PC-3 (cell line): ENCODE results near the gene TPD52L1. TPM values are rescaled to one million over a fixed set of nuclear protein-coding genes. Genes with fewer than 3 reads are reported as not detected.
A peak's percentile ranks its signal among the peaks of the same experiment; 100 is the strongest.

Experiments
- ATAC-seq: fragments of 200-7000 bp; cut with Tn5 transposase; 2 replicates; pipeline ENCODE4 v1.9.1; 2020; ENCODE audit warnings: mild to moderate bottlenecking, moderate library complexity
- BruUV-seq: library from RNA; stranded (reverse); fragments of 400-500 nt; replicated peaks from 2 replicates; lab custom pipeline; 2021; lab: Mats Ljungman, UMichigan
- CTCF ChIA-PET: fragments of 300-600 bp; sonication (Branson Sonifier 250); formaldehyde crosslinking; loops from one replicate; lab custom pipeline; 2022; ENCODE audit warnings: antibody characterized with exemption; lab: Charles Lee
- POLR2A ChIA-PET: fragments of 300-600 bp; sonication (Branson Sonifier 250); formaldehyde crosslinking; loops from one replicate; lab custom pipeline; 2022; ENCODE audit warnings: antibody characterized with exemption; ENCODE audit not compliant: unreplicated experiment; lab: Charles Lee
- DNase-seq: peaks from one replicate; pipeline ENCODE4 v3.0.0-alpha.2; 2015
- H2AFZ ChIP-seq: fragments of 300-600 bp; sonication (generic); 2 replicates; pipeline ENCODE4 v1.6.0; 2016; ENCODE audit warnings: antibody characterized with exemption, low read length
- H3F3A ChIP-seq: fragments of 300-600 bp; sonication (generic); one replicate; pipeline ENCODE4 v1.6.0; 2017; ENCODE audit warnings: antibody characterized with exemption, low read length, control low read depth, mild to moderate bottlenecking; ENCODE audit not compliant: unreplicated experiment
- H3K27ac ChIP-seq: fragments of 300-600 bp; sonication (generic); 2 replicates; pipeline ENCODE4 v1.5.1; 2016; ENCODE audit warnings: mild to moderate bottlenecking, low read length
- H3K27me3 ChIP-seq: fragments of 300-600 bp; sonication (generic); 2 replicates; pipeline ENCODE4 v1.6.1; 2016; ENCODE audit warnings: low read length, mixed read lengths
- H3K36me3 ChIP-seq: fragments of 300-600 bp; sonication (generic); 2 replicates; pipeline ENCODE4 v1.6.1; 2016; ENCODE audit warnings: low read depth, mixed run types, low read length, mixed read lengths
- H3K4me1 ChIP-seq: fragments of 300-600 bp; sonication (generic); 2 replicates; pipeline ENCODE4 v1.5.1; 2016; ENCODE audit warnings: low read length; ENCODE audit not compliant: insufficient read depth
- H3K4me2 ChIP-seq: fragments of 300-600 bp; sonication (generic); 2 replicates; pipeline ENCODE4 v1.6.0; 2016; ENCODE audit warnings: low read length
- H3K4me3 ChIP-seq: fragments of 300-600 bp; sonication (generic); 2 replicates; pipeline ENCODE4 v1.5.1; 2016; ENCODE audit warnings: mild to moderate bottlenecking, low read length, mixed read lengths
- H3K79me2 ChIP-seq: fragments of 300-600 bp; sonication (generic); 2 replicates; pipeline ENCODE4 v1.6.1; 2017; ENCODE audit warnings: low read length, mixed read lengths
- H3K9ac ChIP-seq: fragments of 300-600 bp; sonication (generic); 2 replicates; pipeline ENCODE4 v1.6.0; 2016; ENCODE audit warnings: mild to moderate bottlenecking, low read length
- H3K9me2 ChIP-seq: fragments of 300-600 bp; sonication (generic); replicated peaks from 2 replicates; pipeline ENCODE4 v1.6.1; 2016; ENCODE audit warnings: mixed run types, low read length, mixed read lengths
- H3K9me3 ChIP-seq: fragments of 300-600 bp; sonication (generic); 2 replicates; pipeline ENCODE4 v1.6.1; 2016; ENCODE audit warnings: low read length, mixed read lengths
- H4K20me1 ChIP-seq: fragments of 300-600 bp; sonication (generic); 2 replicates; pipeline ENCODE4 v1.6.1; 2016; ENCODE audit warnings: low read length, mixed read lengths
- EZH2 ChIP-seq: fragments of 300-600 bp; sonication (generic); IDR thresholded peaks from one replicate; pipeline ENCODE4 v1.6.1; 2017; ENCODE audit warnings: antibody characterized with exemption, mild to moderate bottlenecking, low read length; ENCODE audit not compliant: unreplicated experiment
- EZH2phosphoT487 ChIP-seq: fragments of 300-600 bp; sonication (generic); IDR thresholded peaks from 2 replicates; pipeline ENCODE4 v1.6.1; 2018; ENCODE audit warnings: mild to moderate bottlenecking, antibody characterized with exemption, low read length, borderline replicate concordance
- intact Hi-C: fragments of 100-400 bp; cut with micrococcal nuclease; formaldehyde crosslinking; loops from 2 replicates; pipeline ENCODE4 v1.9.0; 2023
- total RNA-seq: library from RNA; depleted of rRNA; stranded (reverse); fragments of >200 nt; gene quantifications from 2 replicates; pipeline ENCODE4 v1.2.3, GENCODE V29; 2014
- TF ChIP-seq, protein P1 (sequence below): fragments of 300-600 bp; sonication (generic); conservative IDR thresholded peaks from 2 replicates; pipeline ENCODE4 v1.5.1; 2017; ENCODE audit warnings: antibody characterized with exemption, low read depth, mild to moderate bottlenecking, low read length

Gene TPD52L1
- total RNA-seq, 1 experiment from 2014 or later = 39.4 TPM

DNA sequence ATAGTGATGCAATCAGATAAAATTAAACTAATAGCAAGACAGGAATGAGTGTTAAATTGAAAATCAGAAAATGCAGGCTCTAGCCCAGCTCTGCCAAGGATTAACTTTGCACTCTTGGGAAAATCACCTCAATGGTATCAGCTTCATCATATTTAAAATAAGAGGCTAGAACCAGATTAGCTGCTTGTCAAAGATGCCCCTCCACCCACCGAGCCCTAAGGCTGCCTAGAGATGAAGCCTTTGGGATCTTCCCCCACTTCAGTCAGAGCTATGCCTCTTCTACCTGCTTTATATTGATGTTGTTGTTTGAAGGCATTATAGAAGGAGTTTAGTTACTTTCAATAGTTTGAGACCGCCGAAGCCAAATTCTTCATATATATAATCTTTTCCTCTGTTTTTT is 100.7 kb downstream of the TPD52L1 start:
- BruUV-seq = no TSS peak
- Histone ChIP-seq H3K4me3 (no peak overlapping the region), H3K4me2 (no peak overlapping the region), H3K27me3 (no peaks in the 10 kb centered on the region), H3K4me1 (peaks cover 19% of the 10 kb centered on the region), H3K36me3 (no peaks in the 10 kb centered on the region), H3K9me2 (no peaks in the 10 kb centered on the region), H3K9ac (no peak overlapping the region), H4K20me1 (no peaks in the 10 kb centered on the region), H3K27ac (no peak overlapping the region), H3K9me3 (no peaks in the 10 kb centered on the region), H2AFZ (no peak overlapping the region), H3K79me2 (no peaks in the 10 kb centered on the region), H3F3A (no peaks in the 10 kb centered on the region)
- POLR2A ChIA-PET = no interaction called here
- DNase-seq = no peak
- CTCF ChIA-PET = no interaction called here
- intact Hi-C loops = no loop called here
- TF ChIP-seq EZH2 (no peak), EZH2phosphoT487 (no peak)
- TF ChIP-seq, protein P1, sequence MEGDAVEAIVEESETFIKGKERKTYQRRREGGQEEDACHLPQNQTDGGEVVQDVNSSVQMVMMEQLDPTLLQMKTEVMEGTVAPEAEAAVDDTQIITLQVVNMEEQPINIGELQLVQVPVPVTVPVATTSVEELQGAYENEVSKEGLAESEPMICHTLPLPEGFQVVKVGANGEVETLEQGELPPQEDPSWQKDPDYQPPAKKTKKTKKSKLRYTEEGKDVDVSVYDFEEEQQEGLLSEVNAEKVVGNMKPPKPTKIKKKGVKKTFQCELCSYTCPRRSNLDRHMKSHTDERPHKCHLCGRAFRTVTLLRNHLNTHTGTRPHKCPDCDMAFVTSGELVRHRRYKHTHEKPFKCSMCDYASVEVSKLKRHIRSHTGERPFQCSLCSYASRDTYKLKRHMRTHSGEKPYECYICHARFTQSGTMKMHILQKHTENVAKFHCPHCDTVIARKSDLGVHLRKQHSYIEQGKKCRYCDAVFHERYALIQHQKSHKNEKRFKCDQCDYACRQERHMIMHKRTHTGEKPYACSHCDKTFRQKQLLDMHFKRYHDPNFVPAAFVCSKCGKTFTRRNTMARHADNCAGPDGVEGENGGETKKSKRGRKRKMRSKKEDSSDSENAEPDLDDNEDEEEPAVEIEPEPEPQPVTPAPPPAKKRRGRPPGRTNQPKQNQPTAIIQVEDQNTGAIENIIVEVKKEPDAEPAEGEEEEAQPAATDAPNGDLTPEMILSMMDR = no peak
- no peak for ATAC-seq

DNA sequence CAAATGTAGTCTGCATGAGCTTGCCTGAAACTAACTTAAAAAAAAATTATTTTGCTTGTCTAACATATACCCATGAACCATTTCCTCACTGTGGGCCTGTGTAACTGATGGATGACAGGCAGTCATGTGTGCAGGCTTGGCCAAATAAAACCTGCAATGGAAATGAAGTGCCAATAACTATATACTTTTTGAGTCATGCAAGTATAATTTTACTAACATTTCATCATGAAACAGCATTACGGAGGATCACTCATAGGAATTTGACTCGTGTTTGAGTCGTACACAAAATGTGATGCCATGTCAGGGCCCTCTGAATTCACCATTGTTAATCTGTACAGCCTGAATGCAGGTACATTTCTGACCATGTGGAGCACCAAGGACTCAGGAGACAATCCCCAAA is 101.6 kb downstream of the TPD52L1 start:
- TF ChIP-seq, protein P1 = no peak
- TF ChIP-seq EZH2 = no peak
- Histone ChIP-seq H3K27me3 (no peaks in the 10 kb centered on the region), H3K4me1 (peaks cover 26% of the 10 kb centered on the region), H3K4me2 (no peak overlapping the region), H3K36me3 (no peaks in the 10 kb centered on the region), H3K79me2 (no peaks in the 10 kb centered on the region), H3K4me3 (no peak overlapping the region), H3K9me2 (no peaks in the 10 kb centered on the region), H3K9ac (no peak overlapping the region), H2AFZ (no peak overlapping the region), H3F3A (no peaks in the 10 kb centered on the region), H3K27ac (no peak overlapping the region), H4K20me1 (no peaks in the 10 kb centered on the region), H3K9me3 (no peaks in the 10 kb centered on the region)
- POLR2A ChIA-PET = no interaction called here
- ATAC-seq = peak; percentile 49
- no TSS peak for BruUV-seq
- peak; percentile 41 for DNase-seq
- CTCF ChIA-PET = no interaction called here
- intact Hi-C loops = loop anchor here (5.0 kb wide), 1 partner anchor 53 kb away; no protein-coding TSS in a partner anchor

DNA sequence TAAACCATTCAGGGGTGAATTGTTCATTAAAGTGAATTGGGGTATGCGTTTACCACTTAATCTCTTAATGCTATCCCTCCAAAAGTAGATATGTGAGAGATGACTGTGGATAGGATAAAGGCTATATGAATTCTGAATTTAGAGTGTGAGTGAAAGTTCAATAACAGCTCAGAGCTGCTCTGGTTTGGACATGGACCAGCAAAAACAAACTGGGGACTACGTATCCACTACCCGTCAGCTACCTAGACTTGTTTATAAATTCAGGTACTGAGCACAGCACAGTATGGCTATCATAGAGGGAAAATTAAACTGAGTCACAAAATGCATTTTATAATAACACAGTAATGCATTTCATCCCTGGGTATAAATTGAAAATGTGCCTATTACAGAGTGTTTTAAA is 103.8 kb downstream of the TPD52L1 start:
- POLR2A ChIA-PET = no interaction called here
- H3K4me3 ChIP-seq = no peak overlapping the region
- ATAC-seq (no peak), DNase-seq (no peak)
- intact Hi-C loops = loop anchor here (5.0 kb wide), 1 partner anchor 55 kb away; no protein-coding TSS in a partner anchor
- H3K4me2 ChIP-seq = no peak overlapping the region
- no peaks in the 10 kb centered on the region for H3K36me3 ChIP-seq
- no peaks in the 10 kb centered on the region for H3K9me2 ChIP-seq
- no peak overlapping the region for H3K27ac ChIP-seq
- H3K4me1 ChIP-seq = peaks cover 26% of the 10 kb centered on the region
- no peaks in the 10 kb centered on the region for H3K9me3 ChIP-seq
- BruUV-seq = no TSS peak
- TF ChIP-seq EZH2phosphoT487 (no peak), EZH2 (no peak)
- TF ChIP-seq, protein P1 = no peak
- H3K9ac ChIP-seq = no peak overlapping the region
- H3K79me2 ChIP-seq = no peaks in the 10 kb centered on the region
- H3K27me3 ChIP-seq = no peaks in the 10 kb centered on the region
- H4K20me1 ChIP-seq = no peaks in the 10 kb centered on the region
- CTCF ChIA-PET = no interaction called here
- H2AFZ ChIP-seq = no peak overlapping the region
- H3F3A ChIP-seq = no peaks in the 10 kb centered on the region
